ENCODE measurements around the gene LUZP1.

The LUZP1 gene

GRCh38 chr1:23040509-23040908, 128.1 kb downstream of the LUZP1 start:
- TF ChIP-seq REST (IDR thresholded peaks at IDR 0.05; ENCODE audit: insufficient read depth in 1 of 2, low read depth in 2 of 2, low read length in 2 of 2) (no peak), POLR2AphosphoS5 (IDR thresholded peaks at IDR 0.05; ENCODE audit: low read depth, low read length) (no peak)

- no peak for TF ChIP-seq SIN3A (IDR thresholded peaks at IDR 0.05; ENCODE audit: borderline replicate concordance, insufficient read depth, low read length)
- TF ChIP-seq FOXP2 (optimal IDR thresholded peaks at IDR 0.05; ENCODE audit: borderline replicate concordance, extremely low read depth, extremely low read length, insufficient read depth) = no peak
- no peak for TF ChIP-seq POLR2AphosphoS5 (IDR thresholded peaks at IDR 0.05; ENCODE audit: low read depth, low read length)
- TF ChIP-seq REST (IDR thresholded peaks at IDR 0.05; ENCODE audit: insufficient read depth in 1 of 2, low read depth in 2 of 2, low read length in 2 of 2) = no peak
- no peak for TF ChIP-seq TAF1 (IDR thresholded peaks at IDR 0.05; ENCODE audit: borderline replicate concordance, insufficient read depth, low read length)
Measured at GRCh38 chr1:23039308-23039826, 129.3 kb downstream of the LUZP1 start.

GRCh38 chr1:23037081-23037740, 131.4 kb downstream of the LUZP1 start:
- TF ChIP-seq POLR2AphosphoS5 (IDR thresholded peaks at IDR 0.05; ENCODE audit: low read depth, low read length) = no peak
- no peak for TF ChIP-seq FOXP2 (optimal IDR thresholded peaks at IDR 0.05; ENCODE audit: borderline replicate concordance, extremely low read depth, extremely low read length, insufficient read depth)
- no peak for TF ChIP-seq SIN3A (IDR thresholded peaks at IDR 0.05; ENCODE audit: borderline replicate concordance, insufficient read depth, low read length)
- TF ChIP-seq TAF1 (IDR thresholded peaks at IDR 0.05; ENCODE audit: borderline replicate concordance, insufficient read depth, low read length) = no peak

GRCh38 chr1:23035823-23036452, 132.7 kb downstream of the LUZP1 start:
- TF ChIP-seq TAF1 (IDR thresholded peaks at IDR 0.05; ENCODE audit: borderline replicate concordance, insufficient read depth, low read length) (no peak), REST (IDR thresholded peaks at IDR 0.05; ENCODE audit: insufficient read depth in 1 of 2, low read depth in 2 of 2, low read length in 2 of 2) (no peak), POLR2AphosphoS5 (IDR thresholded peaks at IDR 0.05; ENCODE audit: low read depth, low read length) (no peak), SIN3A (IDR thresholded peaks at IDR 0.05; ENCODE audit: borderline replicate concordance, insufficient read depth, low read length) (no peak), FOXP2 (optimal IDR thresholded peaks at IDR 0.05; ENCODE audit: borderline replicate concordance, extremely low read depth, extremely low read length, insufficient read depth) (no peak)
